HG02870 (cell line): ENCODE results near the gene ATP11C.

Source experiments
- ATAC-seq: cut with Tn5 transposase; IDR thresholded peaks from one replicate; pipeline ENCODE4 v1.9.1; 2021; ENCODE audit warnings: mild to moderate bottlenecking, moderate library complexity; ENCODE audit not compliant: unreplicated experiment

Gene ATP11C

DNA sequence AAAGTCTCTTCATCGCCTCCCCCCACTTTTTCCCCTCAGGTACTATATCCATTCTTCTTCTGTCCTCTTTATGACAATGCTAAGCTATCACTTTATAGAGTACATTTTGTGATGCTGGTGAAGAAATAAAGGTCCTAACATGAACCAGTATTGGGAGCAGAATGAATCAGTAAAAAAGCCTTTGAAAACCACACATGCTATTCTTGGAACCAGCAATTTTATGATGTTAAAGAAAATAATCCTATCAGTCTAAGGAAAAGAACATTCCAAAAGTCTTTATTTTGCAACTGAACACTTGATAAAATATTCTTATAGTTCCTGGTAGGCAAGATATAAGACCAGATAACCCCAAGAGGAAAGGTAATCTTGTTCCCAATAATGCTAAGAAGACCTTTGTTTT is 117.1 kb downstream of the ATP11C start:
- ATAC-seq: no peak

DNA sequence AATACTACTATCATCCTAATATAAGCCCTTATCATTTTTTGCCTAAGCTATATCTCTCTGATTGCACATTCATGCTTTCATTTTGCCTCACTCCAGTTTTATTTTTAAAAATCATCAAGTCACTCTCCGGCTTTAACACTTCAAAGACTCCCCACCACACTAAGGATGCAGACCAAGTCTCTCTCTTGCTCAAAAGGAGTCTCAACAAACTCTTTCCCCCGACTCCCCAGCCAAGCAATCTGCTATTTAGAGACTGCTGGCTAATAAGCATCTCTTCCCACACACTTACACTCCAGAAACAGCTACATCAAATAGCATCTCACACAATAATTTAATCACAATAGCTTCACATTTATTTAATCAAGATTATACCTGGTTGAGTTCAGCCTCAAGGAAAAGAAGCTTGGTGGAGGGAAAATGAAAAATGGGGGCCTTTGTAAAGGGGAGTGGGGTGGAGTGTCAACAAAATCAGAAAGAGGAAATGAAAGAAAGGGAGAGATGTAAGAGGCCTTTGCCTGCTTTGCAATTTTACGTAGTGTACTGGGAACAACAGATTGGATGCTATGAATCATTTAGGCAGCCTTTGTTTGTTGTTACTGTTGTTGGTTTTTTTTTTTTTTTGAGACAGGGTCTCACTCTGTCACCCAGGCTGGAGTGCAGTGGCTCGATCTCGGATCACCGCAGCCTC is 120.8 kb downstream of the ATP11C start:
- ATAC-seq: no peak

DNA sequence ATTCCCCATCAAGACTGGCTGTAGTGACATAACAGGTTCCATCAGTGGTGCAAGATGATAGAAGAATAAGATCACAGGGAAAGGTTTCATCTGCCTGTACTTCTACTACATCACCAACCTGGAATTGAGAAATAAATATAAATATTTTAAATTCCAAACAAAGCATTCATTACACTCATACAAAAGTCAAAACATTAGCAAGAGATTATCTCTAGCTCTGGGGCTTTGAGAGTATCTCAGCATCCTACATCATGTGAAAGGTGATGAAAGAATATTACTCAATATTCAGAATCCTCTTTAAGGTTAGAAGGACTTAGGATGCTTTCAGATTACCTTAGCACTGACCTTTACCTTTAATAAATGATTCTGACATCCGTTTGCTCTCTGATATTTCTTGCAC is 128.4 kb downstream of the ATP11C start:
- no peak for ATAC-seq

DNA sequence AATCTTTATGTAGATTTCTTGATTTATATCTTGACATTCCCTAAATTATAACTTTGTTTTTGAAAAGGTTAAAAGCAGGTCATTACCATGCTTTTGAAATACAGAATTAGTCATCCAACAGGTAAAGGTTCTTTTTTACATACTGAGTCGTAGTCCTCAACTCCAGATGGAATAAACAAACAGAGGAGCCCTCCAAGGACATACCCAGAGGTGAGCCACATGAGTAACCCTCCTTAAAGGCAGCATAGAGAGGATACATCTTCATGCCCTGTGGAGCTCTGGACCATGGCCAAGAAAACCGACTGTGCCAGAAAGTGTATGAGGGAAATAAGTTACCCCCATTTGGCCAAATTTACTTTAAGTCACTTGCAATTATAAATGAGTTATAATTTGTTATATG is 129.6 kb downstream of the ATP11C start:
- no peak for ATAC-seq

DNA sequence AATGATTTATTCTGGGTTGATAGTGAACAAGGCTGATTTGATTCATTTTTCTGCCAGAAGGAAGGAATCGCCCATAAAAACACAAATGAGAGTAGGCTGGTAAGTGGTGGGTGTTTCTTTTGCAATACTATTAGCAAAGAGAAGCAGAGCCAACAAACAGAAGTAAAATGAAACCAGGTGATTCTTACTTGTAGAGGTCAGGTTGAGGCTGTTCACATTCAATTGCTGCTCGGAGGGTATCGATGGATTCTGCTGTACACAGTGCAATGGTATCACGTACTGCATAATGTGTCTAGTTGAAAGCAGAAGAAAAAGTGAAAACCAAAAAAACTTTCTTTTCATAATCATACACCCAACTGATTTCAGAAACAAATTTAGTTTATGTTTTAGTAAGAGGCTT is 130.8 kb downstream of the ATP11C start:
- no peak for ATAC-seq

DNA sequence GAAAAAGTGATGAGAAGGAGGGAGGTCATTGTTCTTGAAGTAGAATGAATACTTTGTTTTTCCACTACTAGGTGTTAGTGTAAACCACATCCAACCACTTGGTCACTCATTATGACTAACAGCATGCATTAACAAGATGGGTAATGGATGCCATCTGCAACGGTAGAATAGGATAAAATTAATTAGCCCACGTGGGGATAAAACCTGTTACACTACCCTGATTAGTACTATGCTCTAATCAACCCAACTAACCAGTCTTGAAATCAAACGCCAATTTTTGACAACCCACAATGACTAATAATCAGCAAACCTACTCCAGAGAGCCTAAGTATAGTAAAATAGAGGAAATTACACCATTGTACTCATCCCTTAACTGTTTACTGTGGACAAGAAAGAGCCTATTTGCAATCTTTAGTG is 131.4 kb downstream of the ATP11C start:
- no peak for ATAC-seq

DNA sequence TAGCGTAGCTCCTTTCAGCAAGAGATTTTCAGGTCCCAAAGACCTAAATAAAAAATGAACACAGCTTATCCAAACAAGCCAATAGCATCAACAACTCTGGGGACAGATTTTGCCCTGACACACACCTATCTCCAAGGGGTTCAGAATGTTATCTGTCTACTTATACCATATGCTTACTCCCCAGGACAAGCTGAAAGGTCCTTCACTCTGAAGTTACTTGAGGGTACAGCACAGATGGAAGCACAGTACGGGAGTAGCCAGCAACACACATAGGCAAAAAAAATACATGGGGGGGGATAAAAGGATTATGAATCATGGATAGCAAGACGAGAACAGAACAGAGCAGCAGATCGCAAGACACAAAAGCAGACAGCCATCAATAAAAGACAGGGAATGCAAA is 134.2 kb downstream of the ATP11C start:
- ATAC-seq: no peak

DNA sequence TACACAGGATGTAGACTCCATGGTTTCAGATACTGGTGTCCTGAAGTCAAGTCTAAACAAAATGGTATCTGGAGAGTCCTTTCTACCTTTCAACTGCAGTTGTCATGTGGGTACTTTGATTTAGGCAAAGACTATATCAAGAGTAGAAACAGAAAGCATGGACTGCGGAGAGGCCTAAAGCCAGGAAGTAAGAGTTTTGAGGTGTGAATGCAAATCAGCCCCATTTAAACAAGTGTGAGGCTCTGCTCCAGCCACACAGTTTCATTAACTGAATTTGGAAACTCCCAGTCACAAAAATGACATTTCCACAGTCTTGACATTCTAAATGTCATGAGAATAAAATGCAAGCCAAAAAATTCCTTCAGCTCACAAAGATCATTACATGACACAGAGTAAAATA is 137.7 kb downstream of the ATP11C start:
- peak; percentile 99 for ATAC-seq

DNA sequence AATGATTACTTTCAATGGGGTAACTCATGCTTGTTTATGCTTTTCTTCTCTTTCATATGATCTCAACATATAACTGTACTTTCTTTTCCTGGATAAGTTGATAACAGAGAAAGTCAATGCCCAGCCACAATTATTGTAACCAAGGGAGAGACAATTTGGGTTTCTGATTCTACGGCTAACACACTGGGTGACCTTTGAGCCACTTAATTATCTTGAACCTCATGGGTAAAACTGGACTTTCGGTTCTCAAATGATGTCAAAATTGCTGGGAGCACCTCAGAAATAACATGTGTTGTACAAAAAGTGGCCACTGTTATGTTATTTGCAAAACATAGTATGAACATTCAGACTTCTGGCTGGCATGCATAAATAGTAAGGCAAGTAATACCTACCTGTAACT is 145.3 kb downstream of the ATP11C start:
- ATAC-seq: no peak

DNA sequence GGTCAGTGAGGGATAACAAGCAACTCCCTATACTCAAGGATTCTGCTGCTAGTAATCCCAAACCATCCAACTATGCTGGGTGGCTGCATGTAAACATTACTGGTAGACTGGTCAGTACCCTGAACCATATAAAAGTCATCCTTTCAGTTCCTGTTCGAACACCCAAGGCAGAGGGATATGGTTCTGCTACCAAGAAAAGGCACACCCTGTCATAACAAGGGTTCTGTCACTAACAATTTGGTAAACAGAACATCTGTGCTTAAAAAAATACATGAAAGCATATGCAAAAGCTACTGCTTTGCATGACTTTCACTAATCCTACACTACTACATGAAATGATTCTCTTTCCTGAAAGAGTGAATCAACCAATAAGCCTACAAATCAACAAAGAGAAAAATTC is 148.0 kb downstream of the ATP11C start:
- ATAC-seq: peak; percentile 89

DNA sequence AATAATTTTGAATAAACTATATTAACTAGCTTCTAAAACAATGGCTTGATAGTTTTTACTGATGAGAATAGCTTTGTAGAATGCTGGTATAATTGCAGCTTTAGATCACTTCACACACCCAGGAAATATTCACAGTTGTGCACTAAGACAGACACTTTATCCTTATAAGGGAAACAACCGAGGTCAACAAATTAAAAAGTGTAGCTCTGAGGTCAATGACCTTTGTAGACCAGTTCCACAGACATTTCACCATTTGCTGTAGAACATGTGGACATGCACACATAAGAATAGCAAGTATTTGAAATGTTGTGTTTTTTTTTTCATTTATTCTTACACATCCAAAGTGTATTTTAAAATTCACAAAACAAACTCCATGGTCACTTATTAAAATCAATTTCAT is 148.9 kb downstream of the ATP11C start:
- ATAC-seq: no peak

DNA sequence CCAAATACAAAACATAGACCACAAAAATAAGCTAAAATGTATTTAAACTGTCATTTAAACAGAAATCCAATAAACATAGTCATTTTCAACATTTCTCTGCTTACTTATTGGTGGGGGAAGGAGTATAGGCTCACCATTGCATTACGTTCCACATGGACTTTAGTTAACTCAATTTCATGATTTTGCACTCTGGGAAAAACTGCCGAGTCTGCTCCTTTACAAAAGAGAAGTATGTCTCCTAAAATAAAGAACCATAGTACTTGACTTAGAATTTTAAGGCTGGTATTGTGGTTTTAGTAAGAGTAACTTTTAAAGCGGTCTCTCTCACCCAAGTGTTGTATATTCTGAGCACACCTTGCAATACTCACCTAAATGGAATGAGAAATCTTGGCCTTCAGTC is 149.8 kb downstream of the ATP11C start:
- no peak for ATAC-seq

DNA sequence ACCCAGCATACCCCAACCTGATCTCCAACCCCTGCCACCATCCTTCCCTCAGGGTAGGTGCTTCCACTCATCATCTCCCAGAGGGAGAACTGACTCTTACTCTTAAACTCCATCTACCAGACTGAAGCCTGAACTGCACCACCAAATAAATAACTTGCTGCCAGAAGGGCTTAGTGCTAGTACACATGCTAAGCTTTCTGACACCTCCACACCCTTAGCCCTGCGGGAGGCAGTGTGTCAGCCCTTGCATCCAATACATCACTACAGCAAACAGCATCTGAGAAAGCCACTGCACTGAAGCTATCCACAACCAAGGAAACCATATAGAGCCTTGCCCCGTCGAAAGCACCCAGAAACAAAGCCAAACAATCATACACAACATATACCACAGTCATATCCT is 156.3 kb downstream of the ATP11C start:
- ATAC-seq: no peak

DNA sequence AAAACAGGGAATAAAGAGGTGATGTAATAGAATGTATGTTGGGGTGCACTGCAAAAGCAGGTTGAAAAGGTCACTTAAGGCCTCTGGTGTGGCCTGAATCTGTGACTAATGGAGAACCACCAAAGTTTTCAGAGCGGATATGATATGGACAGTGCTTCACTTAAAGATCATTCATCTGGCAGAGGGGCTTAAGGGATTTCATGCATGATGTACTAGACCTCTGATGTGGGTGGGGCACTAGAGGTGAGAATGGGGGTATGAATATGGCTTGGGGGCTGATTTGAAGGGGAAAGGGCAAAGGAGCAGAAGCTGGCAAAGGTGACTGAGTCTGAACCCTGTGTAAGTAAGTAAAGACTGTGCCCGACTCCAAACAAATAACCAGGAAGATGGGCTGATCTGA is 162.5 kb downstream of the ATP11C start:
- no peak for ATAC-seq

DNA sequence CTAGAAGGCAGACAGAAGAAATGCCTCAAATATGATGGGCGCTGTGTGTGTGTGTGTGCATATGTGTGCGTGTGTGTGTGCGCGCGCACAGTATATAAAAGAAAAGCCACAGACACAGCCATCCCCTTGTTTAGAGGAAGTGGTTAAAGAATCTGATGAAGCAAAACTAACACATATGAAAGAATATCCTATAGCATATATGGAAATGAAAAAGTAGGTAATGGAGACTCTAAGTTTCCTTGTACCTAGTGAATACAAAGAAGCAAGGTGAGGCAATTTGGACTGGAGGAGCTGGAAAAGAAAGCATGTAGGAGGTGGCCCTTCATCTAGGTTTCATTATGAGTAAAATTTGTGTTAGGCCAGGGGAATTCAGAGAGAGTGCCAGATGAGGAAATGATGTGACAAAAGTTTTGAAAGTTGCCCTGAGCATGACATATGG is 166.3 kb downstream of the ATP11C start:
- ATAC-seq: peak; percentile 57

DNA sequence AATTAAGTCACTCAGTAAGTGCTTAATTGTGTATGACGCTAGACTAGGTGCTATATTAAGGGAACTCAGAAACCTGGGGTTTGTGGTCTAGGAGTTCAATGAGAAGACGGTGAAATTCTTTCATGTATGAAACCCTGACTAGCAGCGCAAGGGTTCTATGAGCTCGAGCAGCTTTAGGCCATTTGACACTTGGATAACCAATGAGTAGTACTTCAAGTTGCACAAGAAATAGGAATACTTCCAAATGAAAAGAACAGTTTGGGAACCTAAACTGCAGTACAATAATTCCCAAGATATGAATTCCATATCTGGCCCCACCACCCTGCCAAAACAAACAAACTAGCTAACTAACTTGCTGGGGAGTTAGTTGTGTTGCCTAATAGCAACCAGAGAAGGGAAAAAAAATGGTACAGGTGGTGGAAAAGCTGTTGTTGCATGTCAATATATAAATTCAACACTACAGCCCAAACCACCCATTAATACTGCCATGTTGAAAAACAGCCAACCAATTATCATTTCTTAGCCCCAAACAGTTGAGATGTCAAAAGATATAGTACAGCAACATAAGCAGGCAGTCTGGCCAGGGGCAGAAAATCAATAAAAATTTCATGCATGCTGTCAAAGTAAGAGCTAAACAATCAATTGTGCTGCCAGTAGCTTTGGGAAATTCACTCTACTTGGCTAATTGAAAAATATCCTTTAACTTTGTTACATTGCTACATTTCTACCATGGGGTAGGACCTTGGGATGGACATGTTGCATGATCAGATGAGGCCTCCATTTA is 170.3 kb downstream of the ATP11C start:
- ATAC-seq: peak; percentile 51

DNA sequence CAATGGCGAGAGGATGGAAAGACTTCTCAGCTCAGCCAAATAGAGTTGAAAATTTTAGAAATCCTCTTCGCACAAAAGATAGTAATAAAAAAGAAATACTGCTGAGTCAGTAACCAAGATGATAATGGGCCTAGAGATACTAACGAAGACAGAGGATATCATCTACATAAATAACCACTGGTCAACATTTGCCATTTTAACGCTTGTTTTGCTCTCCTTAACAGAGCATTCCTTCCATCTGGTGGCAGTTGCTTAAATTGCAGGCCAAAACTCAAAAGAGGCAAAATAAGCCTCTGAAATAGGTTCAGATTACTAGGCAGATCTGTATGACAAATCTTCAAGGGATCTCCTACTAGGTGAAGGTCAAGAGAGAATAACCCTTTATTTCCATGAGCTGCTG is 173.2 kb downstream of the ATP11C start:
- ATAC-seq: no peak

DNA sequence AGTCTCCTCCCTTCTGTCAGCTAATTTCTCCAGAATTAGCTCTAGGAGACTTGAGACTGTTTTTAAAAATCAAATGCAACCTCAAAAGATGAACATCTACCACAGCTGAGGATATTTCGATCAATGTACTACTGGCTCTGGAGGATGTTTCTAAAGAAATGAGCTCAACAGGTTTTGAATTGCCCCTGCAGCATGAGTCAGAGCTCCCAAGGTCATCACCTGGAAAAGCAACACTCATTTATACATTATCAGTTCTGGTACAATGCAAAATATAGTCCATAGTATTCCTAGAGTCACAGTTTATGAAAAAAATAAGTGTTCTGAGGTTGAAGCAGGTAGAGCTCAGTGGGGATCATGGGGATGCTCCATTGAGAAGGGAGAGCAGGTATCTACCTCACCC is 174.0 kb downstream of the ATP11C start:
- no peak for ATAC-seq

DNA sequence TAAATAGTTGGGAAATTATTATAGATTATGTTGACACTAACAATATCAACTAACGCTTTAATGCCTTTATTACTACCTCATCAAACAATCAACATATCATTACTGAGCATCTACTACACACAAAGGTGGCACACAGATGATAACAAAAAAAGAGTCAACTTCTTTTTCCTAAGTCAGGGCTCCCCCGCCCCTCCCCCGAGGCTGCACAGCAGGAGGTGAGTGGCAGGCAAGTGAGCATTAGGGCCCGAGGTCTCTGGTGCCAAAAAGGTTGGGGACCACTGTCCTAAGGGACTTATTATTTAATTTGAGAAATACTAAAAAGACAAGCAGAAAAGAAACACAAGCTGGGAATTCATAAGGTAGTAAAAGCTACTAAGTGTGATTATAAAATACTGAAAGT is 174.6 kb downstream of the ATP11C start:
- no peak for ATAC-seq

DNA sequence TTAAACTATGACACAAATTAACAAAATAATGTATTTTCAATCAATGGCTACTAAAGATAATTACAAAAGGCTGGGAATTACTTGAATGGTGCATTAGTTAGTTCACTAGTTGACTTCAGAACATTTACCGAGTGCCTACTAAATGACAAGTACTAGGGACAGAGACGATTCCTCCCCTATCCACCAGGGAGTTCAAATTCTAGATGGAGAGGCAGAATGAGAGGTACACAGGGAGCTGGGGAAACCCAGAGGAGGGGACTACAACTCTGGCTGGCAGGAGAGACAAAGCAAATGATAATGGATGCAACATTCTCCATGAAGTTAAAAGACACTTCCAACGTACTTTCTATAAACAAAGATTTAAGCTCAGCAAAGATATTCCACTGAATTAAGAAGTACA is 181.8 kb downstream of the ATP11C start:
- no peak for ATAC-seq

DNA sequence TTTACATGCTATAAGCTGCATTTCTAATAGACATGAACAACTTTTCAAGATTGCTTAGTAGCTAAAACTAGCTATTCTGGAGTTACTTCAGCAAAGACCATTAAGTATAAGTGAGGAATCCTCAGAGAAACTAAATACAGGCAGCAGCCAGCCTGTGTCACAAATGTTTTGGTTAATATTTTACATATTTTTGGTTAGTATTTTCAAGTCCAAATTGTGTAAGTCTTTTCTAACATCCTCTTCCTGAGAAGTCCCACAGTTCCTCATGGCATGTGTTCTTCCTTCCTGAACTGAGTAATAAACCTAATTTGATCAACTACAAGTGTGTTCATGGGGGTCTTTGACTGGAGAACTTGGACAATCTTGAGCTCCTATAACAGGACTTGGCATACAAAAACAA is 182.5 kb downstream of the ATP11C start:
- no peak for ATAC-seq

DNA sequence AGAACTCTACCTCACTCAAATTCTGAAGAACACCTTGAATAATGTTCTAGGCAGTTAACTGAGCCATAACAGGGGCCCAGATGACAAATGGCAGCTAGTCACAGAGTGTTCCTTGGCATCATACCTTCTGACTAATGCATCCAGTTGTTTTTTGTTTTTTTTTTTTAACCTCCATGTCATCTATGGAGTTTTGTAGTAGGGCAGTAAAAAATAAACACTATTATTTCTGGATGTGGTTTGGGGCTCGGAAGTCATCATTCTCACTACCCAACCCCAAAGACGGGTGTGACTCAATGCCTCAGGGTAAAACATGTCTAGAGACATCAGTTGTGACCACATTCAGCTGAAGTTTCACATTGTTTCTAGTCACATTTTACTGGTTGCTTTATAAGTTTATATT is 193.7 kb downstream of the ATP11C start:
- peak; percentile 98 for ATAC-seq

DNA sequence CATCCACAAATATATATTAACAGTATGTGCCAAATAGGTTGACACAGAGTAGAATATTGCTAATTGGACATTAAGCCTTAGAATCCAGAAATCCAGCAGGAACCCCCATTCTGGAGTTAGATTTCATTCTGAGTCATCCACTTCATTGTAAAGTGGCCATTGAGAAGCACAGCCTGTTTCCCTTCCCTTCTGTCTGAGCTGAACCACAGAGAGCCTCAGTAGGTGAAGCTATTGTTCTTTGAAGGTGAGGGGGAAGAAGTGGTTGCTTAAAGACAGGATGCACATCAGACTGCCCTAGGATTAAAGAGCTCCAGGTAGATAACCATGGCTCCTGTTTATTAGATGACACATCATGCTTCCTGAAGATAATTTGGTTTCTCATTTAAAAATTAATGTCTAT is 194.3 kb downstream of the ATP11C start:
- ATAC-seq: no peak
